Fibroblast of skin of scalp (primary cell): ENCODE data around the gene UCK2.

Experiments used
- DNase-seq: peaks from one replicate; pipeline ENCODE4 v3.0.0-alpha.2; 2013

Gene UCK2

GRCh38 chr1:165902565-165902964, 75.2 kb downstream of the UCK2 start:
- no peak for DNase-seq

DNA sequence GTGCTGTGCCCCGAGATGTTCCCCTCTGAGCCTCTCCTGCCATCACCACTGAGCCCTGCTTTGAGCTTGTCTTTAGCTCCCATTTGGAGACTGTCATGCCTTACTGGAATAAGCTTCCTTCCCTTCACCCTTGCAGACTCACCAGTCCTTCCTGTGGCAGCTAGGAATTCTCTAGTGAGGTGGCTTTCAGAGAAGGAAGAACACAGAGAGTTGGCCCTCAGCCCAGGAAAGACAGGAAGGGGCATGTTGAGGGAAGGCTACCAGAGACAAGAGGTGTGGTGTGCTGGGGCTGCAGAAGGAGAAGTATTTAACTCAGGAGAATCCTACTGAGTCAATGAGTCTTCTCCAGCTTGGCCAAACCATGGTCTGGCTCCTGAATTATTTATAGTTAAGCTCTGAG, 76.3 kb downstream of the UCK2 start:
- peak; percentile 82 for DNase-seq

GRCh38 chr1:165904948-165905347, 77.5 kb downstream of the UCK2 start:
- no peak for DNase-seq

DNA sequence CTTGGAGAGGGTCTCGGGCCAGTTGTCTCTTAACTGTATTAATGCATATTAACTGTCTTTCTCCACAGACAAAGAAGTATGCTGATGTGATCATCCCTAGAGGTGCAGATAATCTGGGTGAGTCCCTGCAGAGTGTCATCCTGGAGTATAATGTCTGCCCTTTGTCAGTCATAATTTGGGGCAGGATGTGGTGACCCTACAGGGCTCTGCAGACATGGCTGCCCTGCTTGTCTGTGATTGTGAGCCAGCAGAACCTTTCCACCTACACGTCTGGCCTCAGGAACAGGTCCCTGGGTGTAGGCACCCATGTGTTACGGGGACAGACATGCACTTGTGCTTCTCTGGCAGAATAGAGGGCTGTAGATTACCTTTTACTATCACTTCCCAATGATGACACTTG, 78.4 kb downstream of the UCK2 start:
- no peak for DNase-seq

GRCh38 chr1:165907256-165907857, 79.9 kb downstream of the UCK2 start:
- DNase-seq, result no peak

DNA sequence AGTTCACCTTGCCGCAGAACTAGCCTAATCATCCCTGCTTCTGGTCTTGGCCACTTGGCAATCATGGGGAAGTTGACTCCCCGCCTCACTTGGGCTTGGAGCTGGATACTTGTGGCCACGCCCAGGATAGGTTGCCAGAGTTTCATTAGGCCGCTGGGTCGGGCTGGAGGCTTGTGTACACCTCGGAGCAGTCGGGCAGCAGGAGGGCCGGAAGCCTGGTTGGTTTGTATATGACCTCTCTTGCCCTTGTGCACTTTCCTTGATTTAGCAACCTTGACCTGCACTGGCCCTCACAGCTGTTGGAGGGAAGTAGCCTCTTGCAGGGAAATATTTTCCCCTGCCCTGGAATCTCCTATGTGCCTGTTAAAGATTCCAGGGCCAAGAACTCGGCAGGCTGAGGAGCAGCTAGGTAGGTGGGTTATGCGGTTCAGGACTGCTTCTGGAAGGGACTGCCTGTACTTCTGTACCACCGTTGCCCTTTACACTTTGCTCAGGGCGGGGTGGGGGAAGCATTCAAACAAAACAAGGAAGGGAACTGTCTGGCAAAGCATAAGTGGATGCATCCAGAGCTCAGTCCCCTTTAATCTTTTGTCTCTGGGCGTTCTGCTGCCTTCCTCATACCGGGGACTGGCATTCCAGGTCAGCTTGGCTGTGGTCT, 83.5 kb downstream of the UCK2 start:
- no peak for DNase-seq

GRCh38 chr1:165911609-165912281, 84.3 kb downstream of the UCK2 start:
- DNase-seq, result no peak

DNA sequence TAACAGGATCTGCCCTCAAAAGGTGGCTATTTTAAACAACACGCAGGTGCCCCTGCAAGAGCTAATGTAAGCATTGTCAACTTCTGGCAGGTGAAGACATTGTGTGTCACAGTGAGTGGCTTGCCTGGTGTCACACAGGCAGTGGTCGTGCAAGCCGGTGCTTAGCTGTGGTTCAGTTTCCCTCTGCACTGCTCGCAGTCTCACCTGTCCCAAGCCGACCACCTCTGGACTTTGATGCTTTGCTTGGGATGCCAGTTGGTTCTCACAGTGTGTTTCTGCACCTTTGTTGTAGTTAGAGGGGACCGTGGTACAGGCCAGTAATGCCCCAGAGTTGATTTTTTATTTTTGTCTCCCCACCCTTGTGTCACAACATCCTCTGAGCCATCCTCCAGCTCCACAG, 85.2 kb downstream of the UCK2 start:
- DNase-seq, result no peak

- DNase-seq, result peak; percentile 81
Measured at GRCh38 chr1:165914136-165914798, 86.9 kb downstream of the UCK2 start.

DNA sequence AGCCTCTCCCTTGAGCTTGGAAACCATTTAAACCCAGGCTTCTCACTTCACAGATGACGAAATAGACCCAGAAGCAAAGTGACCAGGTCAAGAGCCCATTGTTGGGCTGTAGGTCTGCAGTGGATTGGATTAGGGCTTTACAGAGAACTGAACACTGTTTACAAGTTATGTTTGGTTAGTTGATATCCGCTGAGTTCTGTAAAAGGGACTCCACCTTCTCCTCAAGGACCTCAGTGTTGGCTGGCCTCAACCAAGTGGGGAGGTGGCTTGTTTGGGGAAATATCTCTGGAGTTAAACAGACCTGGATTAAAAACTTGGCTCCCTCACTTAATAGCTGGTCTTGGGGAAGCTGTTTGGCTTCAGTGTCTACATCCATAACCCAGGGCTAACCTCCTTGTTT, 88.1 kb downstream of the UCK2 start:
- DNase-seq, result no peak

DNA sequence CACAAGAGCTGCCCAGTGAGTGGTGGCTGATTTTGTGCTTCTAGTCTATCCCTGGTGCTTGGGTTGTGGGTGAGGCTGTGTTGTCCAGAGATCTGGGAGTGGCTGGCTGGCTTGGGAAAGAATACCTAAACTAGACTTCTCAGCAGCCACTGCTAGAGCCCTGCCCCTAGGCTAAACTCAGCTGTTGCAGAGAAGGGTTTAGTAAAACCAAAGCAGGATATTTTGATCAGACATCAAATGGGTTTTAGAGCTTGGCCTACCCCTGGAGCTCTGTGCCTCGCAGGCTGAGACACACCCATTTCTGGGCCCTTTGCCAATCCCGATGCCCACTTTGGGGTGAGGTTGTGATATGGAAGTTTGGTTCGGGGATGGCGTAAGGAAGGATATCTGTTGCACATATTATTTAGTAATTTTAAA, 88.5 kb downstream of the UCK2 start:
- no peak for DNase-seq

DNA sequence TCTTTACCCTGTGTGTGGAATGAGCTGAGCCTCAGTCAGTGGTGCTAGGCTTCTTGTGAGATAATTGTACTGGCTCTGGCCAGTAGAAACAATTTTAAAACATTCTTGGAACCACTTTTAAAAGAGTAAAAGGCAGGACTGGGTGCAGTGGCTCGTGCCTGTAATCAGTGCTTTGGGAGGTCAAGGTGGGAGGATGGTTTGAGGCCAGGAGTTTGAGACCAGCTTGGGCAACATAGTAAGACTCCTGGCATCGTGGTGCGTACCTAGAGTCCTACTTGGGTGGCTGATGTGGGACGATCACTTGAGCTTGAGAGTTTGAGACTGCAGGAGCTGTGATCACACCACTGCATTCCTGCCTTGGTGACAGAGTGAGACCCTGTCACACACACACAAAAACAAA, 89.8 kb downstream of the UCK2 start:
- DNase-seq, result no peak

DNA sequence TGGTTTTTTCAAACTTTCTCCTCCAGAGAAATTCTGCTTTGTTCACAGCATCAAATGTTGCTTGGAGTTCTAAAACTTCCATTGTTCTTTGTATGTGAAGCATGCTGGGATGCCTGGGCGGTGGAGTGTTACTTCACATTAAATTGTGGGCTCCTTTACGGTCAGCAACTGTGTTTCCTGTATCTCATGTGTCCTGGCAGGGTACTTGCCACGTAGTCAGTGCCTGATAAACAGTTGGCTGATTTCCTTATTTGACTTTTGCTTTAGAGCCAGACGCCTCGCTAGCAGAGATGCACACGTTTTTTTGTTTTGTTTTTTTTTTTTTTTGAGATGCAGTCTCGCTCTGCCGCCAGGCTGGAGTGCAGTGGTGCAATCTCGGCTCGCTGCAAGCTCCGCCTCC, 96.7 kb downstream of the UCK2 start:
- DNase-seq, result no peak

DNA sequence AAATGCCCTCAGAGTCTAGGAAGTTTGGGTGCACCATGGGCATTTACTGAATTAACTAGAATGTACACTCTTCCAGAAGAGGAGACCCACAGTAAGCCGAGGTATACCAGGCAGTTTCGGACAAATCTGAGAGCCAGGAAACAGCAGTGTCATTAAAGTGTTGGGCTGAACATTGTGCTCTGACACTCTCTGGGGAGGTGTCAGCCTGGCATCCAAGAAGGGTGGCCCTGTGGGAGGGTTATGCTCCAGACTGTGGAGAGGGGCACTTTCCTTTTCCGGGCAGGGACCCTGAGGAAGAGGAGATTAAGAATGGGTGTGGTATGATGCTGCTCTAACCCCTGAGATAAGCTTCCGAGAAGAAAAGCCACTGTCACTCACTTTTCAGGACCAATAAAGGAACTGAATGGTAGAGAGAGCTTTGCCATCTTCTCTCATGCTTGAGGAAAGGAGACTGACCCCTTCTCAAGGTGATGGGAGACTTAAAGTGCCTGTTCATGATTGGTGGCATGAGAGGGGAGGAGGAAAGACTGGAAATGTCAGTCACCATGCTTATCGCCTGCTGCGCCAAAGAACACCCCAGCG, 98.2 kb downstream of the UCK2 start:
- no peak for DNase-seq

DNA sequence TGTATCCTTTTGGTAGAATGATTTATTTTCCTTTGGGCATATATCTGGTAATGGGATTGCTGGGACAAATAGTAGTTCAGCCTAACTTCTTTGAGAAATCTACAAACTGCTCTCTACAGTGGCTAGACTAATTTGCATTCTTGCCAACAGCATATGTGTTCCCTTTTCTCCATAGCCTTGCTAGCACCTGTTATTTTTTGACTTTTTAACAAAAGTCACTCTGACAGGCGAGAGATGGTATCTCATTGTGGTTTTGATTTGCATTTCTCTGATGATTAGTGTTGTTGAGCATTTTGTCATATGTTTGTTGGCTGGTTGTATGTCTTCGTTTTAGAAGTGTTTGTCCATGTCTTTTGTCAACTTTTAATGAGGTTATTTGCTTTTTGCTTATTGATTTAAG, 99.8 kb downstream of the UCK2 start:
- DNase-seq, result no peak

DNA sequence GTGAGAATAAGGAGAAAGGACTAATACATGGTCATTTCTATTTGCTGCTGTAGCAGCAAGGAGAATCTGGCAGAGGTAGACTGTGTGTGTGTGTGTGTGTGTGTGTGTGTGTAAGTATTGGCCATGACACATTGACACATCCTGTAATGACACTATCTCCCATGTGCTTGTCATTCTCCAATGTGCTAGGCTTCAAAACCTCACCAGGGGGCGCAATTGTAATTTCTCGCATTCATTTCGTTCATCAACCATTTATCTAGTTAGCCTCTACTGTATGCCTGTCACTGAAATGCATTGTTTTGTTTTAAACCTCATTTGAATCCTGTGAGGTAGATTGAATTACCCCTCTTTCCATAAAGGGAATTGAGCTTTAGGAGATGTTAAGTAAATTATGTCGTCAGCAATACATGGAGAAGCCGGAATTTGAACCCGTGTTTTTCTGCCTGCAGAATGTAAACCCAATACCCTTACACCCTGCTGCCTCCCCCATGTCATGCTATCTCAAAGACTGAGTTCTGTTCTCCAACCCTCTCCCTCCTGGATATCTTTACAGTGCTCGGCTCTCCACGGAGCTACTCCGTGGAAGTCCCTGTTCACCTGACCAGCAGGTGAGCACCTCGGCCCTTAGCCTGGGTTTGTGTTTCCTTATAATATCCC, 100.8 kb downstream of the UCK2 start:
- DNase-seq, result peak; percentile 64

DNA sequence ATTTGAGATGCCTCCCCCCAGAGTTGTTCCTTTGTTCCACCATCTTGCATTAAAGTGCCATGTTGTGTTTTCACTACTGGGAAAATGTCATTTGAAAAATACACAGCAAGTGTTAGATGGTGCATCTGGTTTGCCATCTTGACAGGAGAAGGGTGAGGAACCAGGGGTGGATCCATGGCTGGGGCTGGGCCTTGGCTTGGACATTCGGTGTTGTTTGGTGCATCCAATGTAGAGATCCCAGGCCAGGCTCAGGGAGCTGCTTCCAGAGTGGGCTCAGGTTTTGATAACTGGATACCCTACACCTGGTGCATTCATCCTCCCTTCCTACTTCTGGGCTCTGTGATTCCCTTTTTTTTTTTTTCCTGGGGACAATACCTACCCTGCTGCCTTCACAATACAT, 103.5 kb downstream of the UCK2 start:
- DNase-seq, result no peak

GRCh38 chr1:165933446-165934170, 106.2 kb downstream of the UCK2 start:
- DNase-seq, result no peak

DNA sequence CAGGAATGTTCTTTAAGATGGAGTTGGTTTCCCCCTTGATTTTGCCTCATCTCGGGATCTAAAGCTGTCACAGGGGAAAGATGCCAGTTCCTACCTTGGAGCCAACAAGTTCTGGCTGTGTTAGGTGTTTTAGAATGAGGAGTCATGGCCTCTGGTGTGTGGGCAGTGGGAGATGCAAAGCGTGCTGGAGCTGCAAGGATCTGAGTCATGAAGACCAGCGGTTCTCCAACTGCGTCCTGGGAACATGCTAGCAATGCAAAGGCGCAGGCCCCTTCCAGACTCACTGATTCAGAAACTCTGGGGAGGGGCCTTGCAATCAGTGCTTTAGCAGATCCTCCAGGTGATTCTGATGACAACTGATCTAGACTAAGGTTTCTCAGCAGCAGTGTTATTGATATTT, 109.1 kb downstream of the UCK2 start:
- DNase-seq, result no peak

DNA sequence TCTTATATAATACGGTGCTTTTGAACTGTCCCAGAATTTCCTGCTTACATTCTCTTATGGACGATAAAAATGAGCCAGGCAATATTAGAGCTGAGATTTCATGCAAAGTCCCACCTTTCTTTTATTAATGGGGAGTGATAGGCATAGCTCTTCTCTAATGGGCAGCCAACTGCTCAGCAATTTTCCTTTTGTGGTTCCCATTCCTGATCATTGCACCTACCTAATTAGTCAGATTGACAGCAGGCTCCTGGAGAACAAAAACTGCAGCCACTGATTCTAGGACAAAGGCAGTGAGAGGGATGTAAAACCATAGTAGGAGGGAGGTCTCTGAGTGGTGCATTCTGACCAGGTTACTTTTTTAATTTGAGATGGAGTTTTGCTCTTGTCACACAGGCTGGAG, 110.4 kb downstream of the UCK2 start:
- DNase-seq, result no peak

DNA sequence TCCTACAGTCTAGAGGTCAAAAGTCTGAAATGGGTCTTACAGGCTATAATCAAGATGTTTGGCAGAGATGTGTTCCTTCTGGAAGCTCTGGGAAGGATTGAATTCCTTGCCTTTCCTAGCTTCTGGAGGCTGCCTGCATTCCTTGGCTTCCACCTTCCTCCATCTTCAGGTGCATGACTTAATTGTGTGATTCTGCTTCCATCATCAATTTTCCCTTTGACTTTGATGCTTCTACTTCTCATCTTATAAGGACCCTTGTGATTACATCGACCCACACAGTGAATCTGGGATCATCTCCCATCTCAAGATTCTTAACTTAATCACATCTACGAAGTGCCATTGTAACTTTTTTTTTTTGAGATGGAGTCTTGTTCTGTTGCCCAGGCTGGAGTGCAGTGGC, 111.4 kb downstream of the UCK2 start:
- DNase-seq, result no peak

GRCh38 chr1:165941531-165941930, 114.1 kb downstream of the UCK2 start:
- DNase-seq, result no peak
